Non-pigmented ciliary epithelial cell (primary cell): ENCODE results near the gene NSD2.
"Not testable (repeated sequence)": the region's sequence is repeated elsewhere in the genome, so short reads cannot be mapped to it uniquely, and the experiment has no call there.

Experiments used
- DNase-seq: peaks from one replicate; pipeline ENCODE4 v3.0.0-alpha.2; 2010; ENCODE audit warnings: low read depth

NSD2 gene

GRCh38 chr4:1985780-1986577, 114.8 kb downstream of the NSD2 start:
- DNase-seq, result no peak

GRCh38 chr4:1986578-1987210, 115.5 kb downstream of the NSD2 start:
- DNase-seq, result no peak

DNA sequence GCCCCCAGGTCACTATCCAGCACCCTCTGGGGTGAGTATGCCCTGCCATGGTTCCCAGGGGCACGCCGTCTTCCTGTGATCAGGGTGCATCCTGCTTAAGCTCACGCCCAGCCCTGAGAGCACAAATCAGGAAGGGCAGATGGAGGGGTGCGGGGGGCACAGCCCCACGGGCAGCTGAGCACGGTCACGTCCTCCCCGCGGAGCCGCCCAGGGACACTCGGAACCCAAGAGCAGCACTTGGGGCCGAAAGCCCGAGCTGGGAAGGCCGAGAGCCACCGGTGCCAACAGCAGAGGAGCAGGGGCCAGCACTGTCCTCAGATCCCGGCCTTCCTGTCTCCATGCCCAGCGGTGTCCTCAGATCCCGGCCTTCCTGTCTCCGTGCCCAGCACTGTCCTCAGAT, 116.1 kb downstream of the NSD2 start:
- DNase-seq, result no peak

GRCh38 chr4:1987721-1988326, 116.6 kb downstream of the NSD2 start:
- no peak for DNase-seq

- no peak for DNase-seq
These were observed 117.1 kb downstream of the NSD2 start for GRCh38 chr4:1988327-1988724.

DNA sequence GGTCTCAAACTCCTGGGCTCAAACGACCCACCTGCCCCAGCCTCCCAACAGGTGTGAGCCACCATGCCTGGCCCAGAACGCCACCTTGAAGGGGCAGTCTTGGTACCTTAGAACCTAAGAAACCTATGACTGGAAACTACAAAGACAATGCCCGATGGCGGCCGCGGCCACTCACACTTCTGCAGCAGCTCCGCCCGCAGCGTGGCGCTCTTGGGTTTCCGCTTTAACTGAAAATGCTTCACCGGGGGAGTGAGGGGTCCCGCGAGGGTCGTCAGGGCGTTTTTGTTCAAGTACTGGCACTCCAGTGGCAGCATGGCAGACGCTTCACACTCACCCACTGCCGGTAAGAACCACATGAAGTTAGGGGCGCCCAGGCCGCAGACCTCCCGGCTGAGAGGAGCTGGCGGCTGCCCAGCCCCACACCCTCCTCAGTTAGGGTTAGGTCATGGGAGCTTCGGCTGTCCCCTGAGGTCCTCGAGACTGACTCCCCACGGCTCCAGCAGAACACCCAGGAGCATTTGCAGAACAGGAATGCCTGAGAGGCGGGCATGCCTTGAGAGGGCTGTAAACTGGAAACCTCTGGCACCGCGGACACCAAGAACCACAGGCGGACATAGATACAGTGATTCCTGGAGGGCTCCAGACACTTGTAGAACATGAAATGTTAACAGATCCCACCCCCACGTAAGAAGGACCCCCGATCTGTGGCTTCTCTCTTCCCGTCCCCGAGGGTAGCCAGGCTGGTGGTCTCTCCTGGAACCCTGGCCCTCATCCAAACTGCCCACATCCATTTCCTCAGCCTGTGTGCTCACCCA, 118.5 kb downstream of the NSD2 start:
- no peak for DNase-seq

DNA sequence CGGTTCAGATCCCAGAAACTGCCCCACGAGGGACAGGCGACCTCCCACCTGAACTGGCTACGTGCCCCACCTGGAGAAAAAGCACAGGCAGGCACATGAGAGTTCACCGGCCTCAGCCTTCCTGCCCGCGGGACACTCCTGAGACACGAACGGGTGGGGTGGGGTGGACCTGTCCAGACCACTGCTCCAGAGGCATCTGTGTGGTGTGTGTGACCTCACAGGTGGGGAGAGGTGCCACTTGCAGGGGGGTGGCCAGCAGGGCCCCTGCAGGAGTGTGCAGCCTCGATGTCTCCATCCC, 119.1 kb downstream of the NSD2 start:
- DNase-seq, result no peak

DNA sequence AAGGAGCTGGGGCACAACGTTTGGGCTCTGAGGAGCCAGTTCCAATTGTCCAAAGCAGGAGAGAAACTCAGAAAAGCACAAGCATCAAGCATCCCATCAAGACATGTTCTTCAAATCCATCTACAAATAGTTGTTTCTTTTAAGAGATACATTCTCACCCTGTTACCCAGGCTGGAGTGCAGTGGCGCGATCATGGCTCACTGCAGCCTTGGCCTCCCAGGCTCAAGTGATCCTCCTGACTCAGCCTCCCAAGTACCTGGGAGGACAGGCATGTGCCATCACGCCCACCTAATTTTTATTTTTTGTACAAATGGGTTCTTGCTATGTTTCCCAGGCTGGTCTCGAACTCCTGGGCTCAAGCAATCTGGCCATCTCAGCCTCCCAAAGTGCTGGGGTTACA, 119.5 kb downstream of the NSD2 start:
- no peak for DNase-seq

- DNase-seq, result no peak
These were observed 119.9 kb downstream of the NSD2 start for GRCh38 chr4:1991087-1991486.

- no peak for DNase-seq
These were observed 120.6 kb downstream of the NSD2 start for GRCh38 chr4:1991596-1992434.

DNA sequence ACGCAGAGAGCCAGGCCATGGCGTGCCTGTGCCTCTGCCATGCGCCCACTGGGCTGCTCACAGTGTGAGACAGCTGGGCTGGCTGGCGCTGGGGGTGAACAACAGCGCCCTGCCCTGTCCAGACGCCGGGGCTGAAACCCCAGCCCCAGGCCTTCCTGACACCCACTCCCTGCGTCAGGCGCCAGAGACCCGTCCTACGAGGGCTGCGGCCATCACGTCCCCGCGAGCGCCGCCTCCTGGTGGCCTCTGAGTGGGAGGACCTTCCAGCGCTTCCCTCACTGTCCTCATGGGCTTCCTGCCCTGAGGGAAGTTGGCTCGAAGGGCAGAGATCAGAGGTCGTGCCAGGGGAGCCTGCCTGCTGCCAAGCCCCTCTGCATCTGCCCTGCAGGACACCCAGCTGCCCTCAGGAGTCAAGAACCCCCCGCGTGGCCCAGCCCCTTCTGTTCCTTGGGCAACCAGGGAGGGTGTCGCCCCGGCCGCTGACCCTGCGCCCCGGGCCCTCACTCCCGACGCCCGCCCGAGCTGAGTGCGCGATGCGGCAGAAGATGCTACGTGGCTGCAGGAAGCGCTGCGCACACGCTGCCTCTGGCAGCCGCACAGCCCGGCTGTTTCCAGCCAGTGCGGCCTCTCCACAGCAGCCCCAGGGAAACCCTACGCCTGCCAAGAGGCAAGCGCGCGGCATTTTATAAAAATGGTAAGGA, 121.4 kb downstream of the NSD2 start:
- no peak for DNase-seq

DNA sequence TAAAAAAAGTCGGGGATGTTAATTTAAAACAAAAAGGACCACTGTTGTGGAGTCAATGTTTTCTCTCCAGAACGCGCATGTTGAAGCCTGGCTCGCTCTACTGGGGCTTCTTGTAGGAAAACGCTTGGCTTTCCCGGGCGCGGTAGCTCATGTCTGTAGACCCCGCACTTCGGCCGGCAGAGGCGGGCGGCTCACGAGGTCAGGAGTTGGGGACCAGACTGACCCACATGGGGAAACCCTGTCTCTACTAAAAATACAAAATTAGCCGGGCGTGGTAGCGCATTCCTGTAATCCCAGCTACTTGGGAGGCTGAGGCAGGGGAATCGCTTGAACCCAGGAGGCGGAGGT, 122.0 kb downstream of the NSD2 start:
- DNase-seq, result no peak

GRCh38 chr4:1993718-1994516, 122.7 kb downstream of the NSD2 start:
- not testable (repeated sequence) for DNase-seq

GRCh38 chr4:1994938-1995337, 123.7 kb downstream of the NSD2 start:
- no peak for DNase-seq

GRCh38 chr4:1996866-1997611, 125.8 kb downstream of the NSD2 start:
- no peak for DNase-seq

GRCh38 chr4:1997712-1998111, 126.5 kb downstream of the NSD2 start:
- DNase-seq, result no peak

DNA sequence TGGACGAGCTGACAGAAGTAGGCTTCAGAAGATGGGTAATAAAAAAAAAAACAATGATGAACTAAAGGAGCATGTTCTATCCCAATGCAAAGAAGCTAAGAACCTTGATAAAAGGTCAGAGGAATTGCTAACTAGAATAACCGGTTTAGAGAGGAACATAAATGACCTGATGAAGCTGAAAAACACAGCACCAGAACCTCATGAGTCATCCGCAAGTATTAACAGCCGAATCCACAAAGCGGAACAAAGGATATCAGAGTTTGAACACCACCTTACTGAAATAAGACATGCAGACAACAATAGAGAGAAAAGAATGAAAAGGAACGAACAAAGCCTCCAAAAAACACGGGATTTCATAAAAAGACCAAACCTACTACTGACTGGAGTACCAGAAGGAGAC, 127.1 kb downstream of the NSD2 start:
- DNase-seq, result no peak

- DNase-seq, result not testable (repeated sequence)
These were observed 128.1 kb downstream of the NSD2 start for GRCh38 chr4:1999308-1999707.

DNA sequence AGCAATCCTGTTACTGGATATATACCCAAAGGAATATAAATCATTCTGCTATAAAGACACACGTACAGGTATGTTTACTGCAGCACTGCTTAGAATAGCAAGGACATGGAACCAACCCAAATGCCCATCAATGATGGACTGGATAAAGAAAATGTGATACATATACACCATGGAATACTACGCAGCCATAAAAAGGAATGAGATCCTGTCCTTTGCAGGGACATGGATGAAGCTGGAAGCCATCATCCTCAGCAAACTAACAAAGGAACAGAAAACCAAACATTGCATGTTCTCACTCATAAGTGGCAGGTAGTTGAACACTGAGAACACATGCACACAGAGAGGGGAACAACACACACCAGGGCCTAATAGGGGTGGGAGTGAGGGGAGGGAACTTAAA, 132.2 kb downstream of the NSD2 start:
- DNase-seq, result not testable (repeated sequence)

DNA sequence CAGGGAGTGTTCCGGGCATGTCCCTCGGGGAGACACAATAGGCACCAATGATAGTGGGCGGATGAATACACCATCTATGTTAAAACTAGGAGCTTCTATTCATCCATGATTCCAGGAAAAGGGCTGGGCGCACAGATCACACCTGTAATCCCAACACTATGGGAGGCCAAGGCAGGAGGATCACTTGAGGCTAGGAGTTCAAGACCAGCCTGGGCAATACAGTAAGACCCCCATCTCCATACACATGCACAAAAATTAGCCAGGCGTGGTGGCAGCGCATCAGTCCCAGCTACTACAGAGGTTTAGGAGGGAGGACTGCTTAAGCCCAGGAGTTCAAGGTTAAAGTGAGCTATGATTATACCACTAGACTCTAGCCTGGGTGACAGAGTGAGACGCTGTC, 135.2 kb downstream of the NSD2 start:
- no peak for DNase-seq
